ENCODE results near the gene KIRREL3. TPM values are rescaled to one million over a fixed set of nuclear protein-coding genes. Genes with fewer than 3 reads are reported as not detected.

The KIRREL3 gene
- total and polyA plus RNA-seq, 2 of the 8 experiments (the other 6 are each of a cell fraction or from before 2014, with no cell fraction given), result 0.29 to 0.32 TPM

- no peak overlapping the region for H3K18ac ChIP-seq (ENCODE audit: extremely low read depth, low read length)
- no peak for DNase-seq (ENCODE audit: low read depth in 1 of 2, low spot score in 2 of 2)
- H3K23ac ChIP-seq (ENCODE audit: insufficient read length), result no peak overlapping the region
- H3K23me2 ChIP-seq (ENCODE audit: low read depth, low read length), result no peaks in the 10 kb centered on the region; the same call in 1 of the 2 replicates
- H4K8ac ChIP-seq (ENCODE audit: extremely low read depth, insufficient read depth, low read length), result no peak overlapping the region
- no peak overlapping the region for H3K4me3 ChIP-seq (ENCODE audit: extremely low read depth in 1 of 4, insufficient read depth in 2 of 4, low read depth in 3 of 4, low read length in 4 of 4)
- H2BK15ac ChIP-seq (ENCODE audit: low read length), result no peak overlapping the region
- no peak overlapping the region for H2BK20ac ChIP-seq (ENCODE audit: low read length)
- no peak overlapping the region for H3K4ac ChIP-seq (replicated peaks; ENCODE audit: insufficient read length, low read depth, low read length)
- no peak overlapping the region for H2BK12ac ChIP-seq (ENCODE audit: low read depth, low read length)
- no peak overlapping the region for H2AFZ ChIP-seq (ENCODE audit: low read length)
- no peak overlapping the region for H2BK5ac ChIP-seq (ENCODE audit: low read depth, low read length)
- H3K4me1 ChIP-seq (replicated peaks in 1 of 4; ENCODE audit: control insufficient read depth in 3 of 4, insufficient read depth in 4 of 4, low read length in 3 of 4), result peaks cover 10 to 25% (median 18%) of the 10 kb centered on the region in 4 experiments
- H3K27ac ChIP-seq (ENCODE audit: low read depth, low read length), result no peak overlapping the region
- no peak overlapping the region for H4K91ac ChIP-seq (replicated peaks; ENCODE audit: insufficient read length, low read length)
- POLR2A ChIA-PET (ENCODE audit: partially characterized antibody), result no interaction called here
- no peak overlapping the region for H2BK120ac ChIP-seq (replicated peaks; ENCODE audit: low read depth, low read length)
- no peak overlapping the region for H4K5ac ChIP-seq (ENCODE audit: insufficient read length, low read depth, low read length)
- no peak overlapping the region for H2AK5ac ChIP-seq (ENCODE audit: low read depth, low read length)
- no peaks in the 10 kb centered on the region for H3K9me3 ChIP-seq (ENCODE audit: insufficient read depth in 2 of 2, low read depth in 1 of 2, low read length in 1 of 2)
- H3K4me2 ChIP-seq (ENCODE audit: insufficient read depth in 1 of 2, low read depth in 2 of 2, low read length in 2 of 2), result no peak overlapping the region
- no peaks in the 10 kb centered on the region for H3K36me3 ChIP-seq (ENCODE audit: control insufficient read depth in 2 of 4, insufficient read depth in 4 of 4, low read length in 3 of 4)
- H3K14ac ChIP-seq (ENCODE audit: insufficient read length), result no peak overlapping the region
- H3K79me1 ChIP-seq (ENCODE audit: low read depth, low read length), result no peaks in the 10 kb centered on the region
- FAIRE-seq, result no peak
- no peaks in the 10 kb centered on the region; a peak in 4 of 7 replicates for H3K27me3 ChIP-seq (replicated peaks in 1 of 4; ENCODE audit: control insufficient read depth in 3 of 4, extremely low read depth in 1 of 4, insufficient read depth in 3 of 4, low read length in 3 of 4)
- H4K20me1 ChIP-seq (replicated peaks in 1 of 2; ENCODE audit: control insufficient read depth in 1 of 2, insufficient read depth in 2 of 2, low read length in 2 of 2), result no peaks in the 10 kb centered on the region
- H3K9ac ChIP-seq (replicated peaks in 1 of 4; ENCODE audit: extremely low read depth in 1 of 4, low read depth in 3 of 4, low read length in 3 of 4), result no peak overlapping the region
- TF ChIP-seq SP1 (IDR thresholded peaks at IDR 0.05; ENCODE audit: low read depth, low read length) (no peak), ATF2 (IDR thresholded peaks at IDR 0.05; ENCODE audit: low read length) (no peak), KDM5A (IDR thresholded peaks at IDR 0.05; ENCODE audit: low read length) (no peak), NANOG (IDR thresholded peaks at IDR 0.05; ENCODE audit: insufficient read depth, low read depth, low read length, poor library complexity, severe bottlenecking) (no peak), SIX5 (IDR thresholded peaks at IDR 0.05; ENCODE audit: low read depth, low read length) (no peak), CHD1 (IDR thresholded peaks at IDR 0.05; ENCODE audit: low read depth, low read length) (no peak)
- H3K56ac ChIP-seq (replicated peaks; ENCODE audit: insufficient read length, low read depth, low read length), result no peak overlapping the region
- 91% methylated on average over 5 of the region's 7 CpGs; no CpG with 5 or more reads in 1 of the 2 experiments for WGBS, 2 experiments (ENCODE audit: extremely low coverage in 1 of 2, insufficient coverage in 1 of 2, insufficient read length in 1 of 2, insufficient replicate concordance in 2 of 2, low coverage in 1 of 2, low lambda C conversion rate in 2 of 2, missing lambda C conversion rate in 1 of 2)
- CTCF ChIA-PET (ENCODE audit: partially characterized antibody), result interaction anchor here (0.7 to 11.1 kb wide), 10 partner anchors 13 to 385 kb away, joined by 3 to 142 read pairs (median 4); no protein-coding TSS in a partner anchor
- H3K79me2 ChIP-seq (ENCODE audit: control insufficient read depth in 1 of 2, insufficient read depth in 2 of 2, low read length in 2 of 2), result no peaks in the 10 kb centered on the region
Measured at GRCh38 chr11:126604461-126604860, 396.1 kb downstream of the KIRREL3 start.

Measured in H1 (cell line).